Measurements from ENCODE around the gene ASCC1.

- no peak for TF ChIP-seq CTCF (IDR thresholded peaks at IDR 0.05)
- no peak for TF ChIP-seq EP300 (IDR thresholded peaks at IDR 0.05)
Observed at GRCh38 chr10:72146071-72146470, 70.0 kb downstream of the ASCC1 start.
